NCI-H1694 (cell line): ENCODE measurements around the gene PPCS.
"Not testable (repeated sequence)": the region's sequence is repeated elsewhere in the genome, so short reads cannot be mapped to it uniquely, and the experiment has no call there.

ENCODE experiments used
- DNase-seq: peaks from one replicate; lab custom pipeline; 2025; lab: John Stamatoyannopoulos, UW

The PPCS gene

DNA sequence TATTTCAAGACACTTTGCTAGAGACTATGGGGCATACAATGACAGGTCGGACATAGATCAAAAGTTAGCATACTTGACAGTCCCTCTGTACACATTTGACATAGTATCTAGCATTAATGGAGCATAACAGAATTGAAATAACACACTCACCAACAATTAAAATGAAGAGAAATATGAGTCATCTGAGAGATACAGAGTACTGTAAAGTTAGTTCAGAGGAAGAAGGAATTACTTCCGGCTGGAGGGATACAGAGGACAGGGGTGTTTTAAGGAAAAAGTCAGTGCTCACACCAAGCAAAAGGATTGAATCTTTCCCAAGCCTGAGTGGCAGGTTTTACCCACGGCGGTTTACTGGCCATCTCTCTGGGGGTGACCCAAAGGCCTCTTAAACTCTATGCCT lies 3.0 kb upstream of the PPCS start:
- no peak for DNase-seq

DNA sequence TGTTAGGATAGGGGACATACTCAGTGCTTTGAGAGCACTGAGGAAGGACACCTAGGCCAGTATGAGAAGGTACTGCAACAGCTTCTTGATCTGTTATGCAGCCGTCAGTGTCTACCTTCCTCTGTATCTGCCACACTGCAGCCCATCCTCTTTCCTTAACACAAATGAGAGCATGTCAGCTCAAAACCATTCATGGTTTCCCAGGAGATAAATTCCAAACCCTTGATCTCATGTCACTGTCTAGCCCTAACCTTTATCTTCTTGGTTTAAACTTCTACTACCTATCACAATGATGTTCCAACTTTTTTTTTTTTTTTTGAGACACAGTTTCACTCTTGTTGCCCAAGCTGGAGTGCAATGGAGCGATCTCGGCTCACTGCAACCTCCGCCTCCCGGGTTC lies 1.9 kb upstream of the PPCS start:
- no peak for DNase-seq

DNA sequence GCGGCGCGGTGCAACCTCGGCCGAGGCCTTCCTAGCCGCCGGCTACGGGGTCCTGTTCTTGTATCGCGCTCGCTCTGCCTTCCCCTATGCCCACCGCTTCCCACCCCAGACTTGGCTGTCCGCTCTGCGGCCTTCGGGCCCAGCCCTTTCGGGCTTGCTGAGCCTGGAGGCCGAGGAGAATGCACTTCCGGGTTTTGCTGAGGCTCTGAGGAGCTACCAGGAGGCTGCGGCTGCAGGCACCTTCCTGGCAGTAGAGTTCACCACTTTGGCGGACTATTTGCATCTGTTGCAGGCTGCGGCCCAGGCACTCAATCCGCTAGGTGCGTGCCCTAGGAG lies 379 bp downstream of the PPCS start:
- peak; percentile 5 for DNase-seq

DNA sequence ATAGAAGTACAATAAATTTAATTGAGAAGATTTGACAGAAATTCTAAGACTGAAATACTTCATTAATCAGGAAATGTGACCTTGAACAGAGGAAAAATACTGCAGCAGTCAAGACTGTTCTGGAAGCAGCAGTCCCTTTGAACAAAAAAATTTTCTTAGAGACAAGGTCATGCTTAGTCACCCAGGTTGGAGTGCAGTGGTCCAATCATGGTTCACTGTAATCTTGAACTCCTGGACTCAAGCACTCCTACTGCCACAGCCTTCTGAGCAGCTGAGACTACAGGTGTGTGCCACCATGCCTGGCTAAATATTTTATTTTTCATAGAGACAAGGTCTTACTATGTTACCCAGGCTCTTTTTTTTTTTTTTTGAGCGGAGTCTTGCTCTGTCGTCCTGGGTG lies 4.9 kb downstream of the PPCS start:
- DNase-seq, result no peak

DNA sequence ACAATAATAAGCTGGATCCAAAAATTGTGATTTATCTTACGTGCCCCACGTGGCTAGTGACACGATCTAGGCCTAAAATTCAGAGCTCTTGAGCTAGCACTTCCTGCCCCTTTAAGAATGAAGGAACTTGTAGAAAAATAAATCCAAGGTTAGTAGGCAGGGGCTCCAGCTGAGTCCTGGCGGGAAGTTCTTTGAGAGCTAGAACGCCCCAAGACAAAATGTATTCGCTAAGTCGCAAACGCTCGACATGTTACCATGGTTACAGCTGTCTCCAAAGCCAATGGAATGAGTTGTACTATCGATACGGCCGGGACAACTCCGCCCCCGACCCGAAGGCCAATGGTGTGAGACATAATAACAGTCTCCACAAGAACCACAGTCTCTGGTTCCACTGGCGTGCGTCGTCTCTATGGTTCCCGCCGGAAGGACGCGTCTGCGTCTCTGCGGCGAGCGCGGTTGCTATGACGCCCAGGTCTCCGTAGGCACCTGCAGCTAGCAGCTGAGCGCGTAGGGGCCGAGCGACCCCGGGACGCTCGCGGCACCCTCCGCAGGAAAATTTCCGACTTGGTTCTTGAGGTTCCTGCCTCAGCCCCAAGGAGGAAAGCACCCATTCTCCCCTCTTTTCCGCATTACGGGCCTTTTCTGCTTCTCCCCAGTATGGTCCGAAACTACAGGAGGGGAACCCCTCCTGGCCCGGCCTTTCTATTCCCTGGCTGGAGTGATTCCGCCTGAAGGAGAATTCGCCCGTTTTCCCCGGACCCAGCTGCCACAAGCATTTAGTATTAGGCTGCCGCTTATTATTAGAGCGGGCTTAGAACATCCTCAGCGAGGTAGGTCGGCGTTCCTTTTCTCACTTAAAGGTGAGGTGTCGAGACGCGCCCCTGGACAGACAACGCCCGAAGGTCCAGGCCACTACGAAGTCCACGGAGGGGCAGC lies 6.8 kb downstream of the PPCS start, which contains the start of gene CCDC30:
Gene CCDC30 (plus strand): TSS at position 459 of the 936 bp plus-strand sequence. CDS start 17,266 bp downstream, outside the sequence.
- DNase-seq, result peak; percentile 98

DNA sequence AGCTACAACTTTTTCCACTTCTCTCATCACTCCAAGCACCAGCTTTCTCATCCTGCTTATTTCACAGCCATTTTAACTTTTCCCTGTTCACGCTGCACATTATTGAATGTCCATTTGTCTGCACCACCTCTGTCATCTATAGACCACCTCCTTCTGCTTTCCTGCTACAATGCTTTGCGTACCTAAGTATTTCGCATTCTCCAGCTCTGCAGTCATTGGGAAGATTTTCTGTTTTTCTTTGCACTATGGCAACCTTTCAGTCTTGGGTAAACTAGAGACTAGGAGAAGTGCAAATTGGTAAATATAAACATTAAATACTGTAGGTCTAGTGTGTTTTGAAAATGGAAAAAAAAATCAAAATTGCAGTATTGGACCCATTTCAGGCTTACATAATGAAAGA lies 7.6 kb downstream of the PPCS start:
- DNase-seq, result no peak

DNA sequence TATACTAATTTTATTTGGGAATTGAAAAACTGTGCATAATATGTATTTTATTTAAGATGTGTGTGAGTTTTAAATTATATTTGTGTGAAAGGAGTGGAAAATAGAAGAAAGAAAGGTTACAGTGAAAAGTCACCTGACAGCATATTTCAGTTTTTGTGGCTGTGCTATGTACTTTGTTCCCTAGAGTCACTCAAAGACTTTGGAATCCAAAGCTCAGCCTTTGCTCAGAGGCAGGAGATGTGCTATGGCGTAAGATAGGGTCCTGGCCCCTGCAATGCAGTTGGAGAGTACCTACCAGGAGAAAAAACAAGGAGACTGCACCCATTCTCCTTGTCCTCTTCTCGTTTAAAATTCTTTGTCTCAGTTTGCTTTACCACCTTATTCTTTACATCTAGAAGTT lies 9.7 kb downstream of the PPCS start:
- DNase-seq, result no peak

DNA sequence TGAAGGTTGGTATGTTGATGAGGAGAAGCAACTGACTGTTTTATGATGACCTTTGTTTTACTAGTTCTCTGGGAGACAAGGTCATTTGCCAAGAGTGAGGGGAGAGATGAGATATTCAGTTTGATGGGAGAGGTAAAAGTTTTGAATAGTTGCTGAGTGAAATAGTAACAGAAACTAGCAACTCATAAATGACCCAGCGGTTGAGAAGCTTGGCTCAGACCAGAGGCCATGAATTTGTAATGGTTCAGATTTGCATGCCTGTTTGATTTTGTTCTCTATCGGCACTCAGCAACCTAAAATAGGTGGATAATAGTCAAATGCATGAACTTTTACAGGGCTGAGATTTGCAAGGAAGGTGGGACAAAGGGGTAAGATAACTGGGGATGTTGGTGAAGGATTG lies 13.4 kb downstream of the PPCS start:
- DNase-seq, result no peak

DNA sequence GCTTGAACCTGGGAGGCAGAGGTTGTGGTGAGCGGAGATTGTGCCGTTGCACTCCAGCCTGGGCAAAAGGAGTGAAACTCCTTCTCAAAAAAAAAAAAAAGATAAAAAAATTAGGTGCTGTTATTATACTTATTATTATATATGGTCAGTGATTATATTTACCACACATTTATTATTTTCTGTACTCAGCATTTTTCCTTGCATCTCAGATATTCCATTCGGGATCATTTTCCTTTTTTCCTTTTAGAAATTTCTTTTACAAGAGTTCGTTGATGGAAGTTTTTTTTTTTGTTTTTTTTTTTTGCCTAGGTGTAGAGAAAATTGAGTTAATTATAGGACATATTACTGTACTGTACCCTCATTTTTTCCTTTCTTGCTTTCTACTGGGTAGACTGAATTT lies 20.3 kb downstream of the PPCS start:
- no peak for DNase-seq

DNA sequence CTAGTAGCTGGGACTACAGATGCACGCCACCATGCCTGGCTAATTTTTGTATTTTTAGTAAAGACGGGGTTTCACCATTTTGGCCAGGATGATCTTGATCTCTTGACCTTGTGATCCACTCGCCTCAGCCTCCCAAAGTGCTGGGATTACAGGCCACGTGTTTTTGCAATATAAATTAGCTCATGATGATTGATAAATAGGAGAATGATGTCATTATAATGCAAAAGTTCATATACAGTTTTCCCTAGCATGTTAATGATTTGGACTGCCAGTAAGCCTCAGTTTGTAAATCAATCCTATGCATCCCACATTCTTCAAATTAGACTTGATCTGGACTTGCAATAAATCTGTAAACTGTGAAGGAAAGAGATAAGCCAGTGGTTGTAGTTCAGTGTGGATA lies 21.0 kb downstream of the PPCS start:
- not testable (repeated sequence) for DNase-seq

DNA sequence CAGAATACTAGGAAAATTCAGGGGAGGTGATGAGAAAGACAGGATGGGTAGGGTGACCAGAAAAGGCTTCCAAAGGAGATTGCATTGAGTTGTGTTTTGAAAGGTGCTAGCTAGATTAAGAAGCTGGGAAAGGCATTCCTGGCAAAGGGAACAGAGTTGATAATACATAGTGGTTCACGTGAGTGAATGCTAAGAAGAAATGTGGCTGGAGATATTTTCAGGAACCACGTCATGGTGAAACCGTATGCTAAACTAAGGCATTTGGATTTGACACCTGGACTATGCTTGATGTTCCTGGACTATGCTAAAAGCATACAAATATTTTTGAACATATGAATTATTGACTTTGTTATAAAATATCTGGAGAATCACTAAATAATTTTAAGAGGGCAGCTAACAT lies 21.4 kb downstream of the PPCS start:
- DNase-seq, result no peak

DNA sequence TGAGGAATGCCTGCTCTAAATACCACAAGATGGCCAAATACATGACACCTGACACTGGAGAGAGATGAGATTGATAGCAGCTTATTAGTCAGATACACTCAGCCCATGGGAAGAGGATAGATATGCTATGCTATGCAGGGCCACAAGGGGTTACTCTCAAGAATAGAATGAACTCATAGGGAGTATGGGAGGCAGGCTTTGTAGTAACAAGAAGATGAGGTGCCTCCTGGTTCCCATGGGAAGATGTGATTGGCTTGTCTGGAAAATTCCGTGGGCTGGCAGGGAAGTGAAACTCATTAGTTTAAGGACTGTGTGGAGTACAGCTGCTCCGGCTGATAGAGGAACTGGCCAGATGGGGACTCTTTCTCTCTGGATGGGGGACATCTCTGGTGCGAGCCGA lies 23.3 kb downstream of the PPCS start:
- DNase-seq, result peak; percentile 37

DNA sequence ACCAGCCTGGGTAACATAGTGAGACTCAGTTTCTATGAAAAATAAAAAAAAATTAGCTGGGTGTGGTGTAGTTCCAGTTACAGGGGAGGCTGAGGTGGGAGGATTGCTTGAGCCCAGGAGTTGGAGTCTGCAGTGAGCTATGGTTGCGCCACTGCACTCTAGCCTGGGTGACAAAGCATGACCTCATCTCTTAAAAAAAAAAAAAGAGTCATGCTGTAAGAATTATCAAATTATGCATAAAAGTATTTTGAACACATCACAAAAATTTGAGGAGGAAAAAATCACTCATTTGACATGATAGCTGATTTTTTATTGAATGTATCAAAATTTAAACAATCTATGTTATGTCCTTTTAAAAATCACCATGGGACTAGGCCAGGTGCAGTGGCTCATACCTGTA lies 24.6 kb downstream of the PPCS start:
- DNase-seq, result no peak

DNA sequence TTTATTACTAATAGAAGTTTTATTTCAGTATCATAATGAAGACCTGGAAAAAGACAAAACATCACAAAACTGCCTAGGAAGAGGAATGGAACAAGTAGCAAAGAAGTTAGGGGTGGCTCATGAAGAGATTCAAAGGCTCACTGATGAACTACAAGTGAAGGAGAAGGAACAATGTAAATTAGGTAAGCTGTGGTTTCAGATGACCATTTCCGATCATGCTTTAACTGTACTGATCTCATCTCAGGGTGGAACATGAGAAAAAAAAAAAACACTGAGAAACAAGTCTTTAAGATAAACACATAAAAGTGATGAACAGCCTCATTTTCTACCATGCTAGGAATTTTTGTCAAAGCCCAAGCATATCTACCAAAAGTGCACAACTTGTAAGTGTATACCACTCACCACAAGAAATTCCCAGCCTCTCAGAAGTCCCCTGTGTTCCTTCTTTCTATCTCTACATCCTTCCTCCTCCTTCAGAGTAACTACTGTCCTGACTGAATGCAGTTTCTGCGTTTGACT lies 26.4 kb downstream of the PPCS start:
- DNase-seq, result no peak

DNA sequence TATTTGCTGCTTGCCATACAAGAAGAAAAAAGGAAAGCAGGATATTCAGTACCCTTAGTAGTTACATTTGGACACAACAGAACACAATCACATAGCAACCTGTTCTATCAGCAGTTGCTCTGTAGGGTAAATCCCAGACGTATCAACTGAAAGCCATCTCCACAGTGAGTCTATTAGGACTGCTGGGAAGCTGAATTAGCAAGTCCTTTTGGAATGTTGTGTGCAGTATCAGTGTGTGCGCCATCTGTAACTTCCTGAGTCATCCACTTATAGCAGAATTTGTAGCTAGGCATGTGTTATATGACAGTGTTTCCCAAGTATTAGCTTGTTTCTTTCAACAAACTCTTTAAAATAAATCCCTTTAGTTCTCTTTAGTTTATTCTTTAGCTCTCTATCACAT lies 28.0 kb downstream of the PPCS start:
- DNase-seq, result peak; percentile 3

DNA sequence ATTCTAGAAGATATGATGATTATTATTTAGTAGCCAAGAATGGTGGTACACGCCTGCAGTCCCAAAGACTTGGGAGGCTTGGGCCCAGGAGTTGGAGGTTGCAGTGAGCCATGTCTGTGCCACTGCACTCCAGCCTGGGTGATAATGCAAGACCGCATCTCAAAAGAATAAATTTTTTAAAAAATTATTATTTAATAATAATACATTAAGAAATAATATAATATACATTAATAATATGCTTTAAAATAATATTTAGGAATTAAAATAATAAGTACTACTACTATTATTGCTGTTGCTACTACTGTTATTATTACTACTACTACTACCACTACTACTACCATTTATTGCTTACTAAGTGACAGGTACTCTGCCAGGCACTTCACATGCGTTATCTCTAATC lies 33.9 kb downstream of the PPCS start:
- DNase-seq, result no peak

DNA sequence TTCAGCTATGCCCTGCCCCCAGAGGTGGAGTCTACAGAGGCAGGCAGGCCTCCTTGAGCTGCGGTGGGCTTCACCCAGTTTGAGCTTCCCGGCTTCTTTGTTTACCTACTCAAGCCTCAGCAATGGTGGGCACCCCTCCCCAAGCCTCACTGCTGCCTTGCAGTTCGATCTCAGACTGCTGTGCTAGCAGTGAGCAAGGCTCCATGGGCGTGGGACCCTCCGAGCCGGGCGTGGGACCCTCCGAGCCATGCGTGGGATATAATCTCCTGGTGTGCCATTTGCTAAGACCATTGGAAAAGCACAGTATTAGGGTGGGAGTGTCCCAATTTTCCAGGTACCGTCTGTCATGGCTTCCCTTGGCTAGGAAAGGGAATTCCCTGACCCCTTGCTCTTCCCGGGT lies 45.7 kb downstream of the PPCS start:
- not testable (repeated sequence) for DNase-seq

DNA sequence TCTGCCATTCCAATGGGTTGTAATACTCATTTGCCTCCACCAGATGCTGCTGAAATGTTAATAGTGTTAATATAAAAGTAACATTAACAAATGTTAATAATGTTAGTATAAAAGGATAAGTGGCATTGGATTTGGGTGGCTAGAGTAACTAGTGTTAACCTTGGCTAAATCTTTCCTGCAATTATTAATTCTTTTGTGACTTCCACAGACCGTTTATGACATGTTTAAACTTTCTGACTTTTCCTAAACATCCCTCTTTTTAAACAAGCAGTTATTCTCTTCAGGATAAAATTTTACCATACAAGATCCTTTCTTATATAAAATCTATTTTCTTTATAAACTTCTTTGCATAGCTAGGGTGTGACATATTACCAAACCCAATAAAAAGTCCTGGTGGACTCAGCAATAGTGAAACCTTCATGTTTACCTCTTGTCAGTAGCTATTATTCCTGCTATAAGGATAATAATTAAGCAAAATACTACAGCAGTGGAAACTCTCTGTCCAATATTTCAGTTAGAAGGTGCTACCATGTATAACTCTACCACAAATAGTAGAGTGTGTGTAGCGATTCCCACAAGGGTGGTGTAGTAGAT lies 48.3 kb downstream of the PPCS start:
- no peak for DNase-seq

DNA sequence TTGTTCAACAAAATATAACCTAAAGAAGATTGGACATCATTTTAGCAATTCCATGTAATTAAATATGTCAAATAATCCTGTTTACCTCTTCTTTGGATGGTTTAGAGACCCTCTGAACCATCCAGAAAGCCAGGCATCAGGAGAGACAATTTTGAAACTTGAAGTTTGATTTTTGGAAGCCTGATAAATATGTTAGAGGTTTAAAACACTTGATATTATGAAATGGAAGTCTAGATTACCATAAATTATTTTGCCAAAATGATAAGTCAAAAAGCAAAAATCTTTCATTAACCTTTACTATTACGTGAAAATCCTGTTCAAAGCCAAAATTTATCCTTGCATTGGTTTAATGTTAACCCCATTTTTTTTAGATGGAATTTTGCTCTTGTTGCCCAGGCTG lies 50.2 kb downstream of the PPCS start:
- DNase-seq, result no peak
